Fibroblast of pulmonary artery (primary cell): ENCODE results near the gene PABPN1L.

Experiments used
- DNase-seq: peaks from one replicate; pipeline ENCODE4 v3.0.0-alpha.2; 2010; ENCODE audit warnings: low read depth
- H3K4me3 ChIP-seq: replicated peaks from 2 replicates; pipeline ENCODE4 v1.5.1; 2011; ENCODE audit warnings: low read depth, mild to moderate bottlenecking, control low read depth, low read length, moderate library complexity
- TF ChIP-seq, protein P1 (sequence below): IDR thresholded peaks from 2 replicates; pipeline ENCODE4 v1.5.1; 2011; ENCODE audit warnings: mild to moderate bottlenecking, control low read depth, low read length, inconsistent platforms; ENCODE audit errors: missing control alignments

PABPN1L gene

DNA sequence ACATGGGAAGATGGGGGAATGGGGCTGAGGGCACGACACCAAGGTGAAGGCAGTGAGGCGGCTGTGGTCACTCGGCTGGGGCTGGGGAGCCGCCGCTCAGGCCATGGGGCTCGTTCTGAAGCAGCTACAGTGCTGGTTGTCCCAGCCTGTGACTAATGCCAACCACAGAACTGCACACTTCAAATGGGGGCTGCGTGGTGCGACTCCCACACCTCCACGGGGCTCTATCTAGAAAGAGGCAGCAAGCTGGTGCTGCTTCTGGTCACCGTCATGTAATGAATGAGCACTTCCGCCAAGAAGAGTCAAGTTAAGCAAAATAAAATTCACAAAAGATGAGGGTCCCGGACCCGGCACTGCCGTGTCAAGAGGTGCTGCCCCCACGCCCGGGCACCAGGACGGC, 29.7 kb downstream of the PABPN1L start:
- H3K4me3 ChIP-seq, result no peak overlapping the region
- DNase-seq, result no peak
- TF ChIP-seq, protein P1, sequence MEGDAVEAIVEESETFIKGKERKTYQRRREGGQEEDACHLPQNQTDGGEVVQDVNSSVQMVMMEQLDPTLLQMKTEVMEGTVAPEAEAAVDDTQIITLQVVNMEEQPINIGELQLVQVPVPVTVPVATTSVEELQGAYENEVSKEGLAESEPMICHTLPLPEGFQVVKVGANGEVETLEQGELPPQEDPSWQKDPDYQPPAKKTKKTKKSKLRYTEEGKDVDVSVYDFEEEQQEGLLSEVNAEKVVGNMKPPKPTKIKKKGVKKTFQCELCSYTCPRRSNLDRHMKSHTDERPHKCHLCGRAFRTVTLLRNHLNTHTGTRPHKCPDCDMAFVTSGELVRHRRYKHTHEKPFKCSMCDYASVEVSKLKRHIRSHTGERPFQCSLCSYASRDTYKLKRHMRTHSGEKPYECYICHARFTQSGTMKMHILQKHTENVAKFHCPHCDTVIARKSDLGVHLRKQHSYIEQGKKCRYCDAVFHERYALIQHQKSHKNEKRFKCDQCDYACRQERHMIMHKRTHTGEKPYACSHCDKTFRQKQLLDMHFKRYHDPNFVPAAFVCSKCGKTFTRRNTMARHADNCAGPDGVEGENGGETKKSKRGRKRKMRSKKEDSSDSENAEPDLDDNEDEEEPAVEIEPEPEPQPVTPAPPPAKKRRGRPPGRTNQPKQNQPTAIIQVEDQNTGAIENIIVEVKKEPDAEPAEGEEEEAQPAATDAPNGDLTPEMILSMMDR, result no peak

DNA sequence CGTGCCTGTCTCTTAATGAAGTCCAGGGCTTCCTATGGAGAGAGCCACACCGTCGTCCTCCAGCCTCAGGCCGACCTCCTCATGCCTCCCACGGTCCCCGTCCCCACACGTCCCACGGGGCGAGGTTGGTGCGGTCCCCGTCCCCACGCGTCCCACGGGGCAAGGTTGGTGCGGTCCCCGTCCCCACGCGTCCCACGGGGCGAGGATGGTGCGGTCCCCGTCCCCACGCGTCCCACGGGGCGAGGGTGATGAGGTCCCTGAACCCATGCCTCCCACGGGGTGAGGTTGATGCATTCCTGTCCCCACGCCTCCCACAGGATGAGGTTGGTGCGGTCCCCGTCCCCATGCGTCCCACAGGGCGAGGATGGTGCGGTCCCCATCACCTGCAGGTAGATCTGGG, 30.6 kb downstream of the PABPN1L start:
- DNase-seq, result no peak
- no peak overlapping the region for H3K4me3 ChIP-seq
- TF ChIP-seq, protein P1, result no peak

DNA sequence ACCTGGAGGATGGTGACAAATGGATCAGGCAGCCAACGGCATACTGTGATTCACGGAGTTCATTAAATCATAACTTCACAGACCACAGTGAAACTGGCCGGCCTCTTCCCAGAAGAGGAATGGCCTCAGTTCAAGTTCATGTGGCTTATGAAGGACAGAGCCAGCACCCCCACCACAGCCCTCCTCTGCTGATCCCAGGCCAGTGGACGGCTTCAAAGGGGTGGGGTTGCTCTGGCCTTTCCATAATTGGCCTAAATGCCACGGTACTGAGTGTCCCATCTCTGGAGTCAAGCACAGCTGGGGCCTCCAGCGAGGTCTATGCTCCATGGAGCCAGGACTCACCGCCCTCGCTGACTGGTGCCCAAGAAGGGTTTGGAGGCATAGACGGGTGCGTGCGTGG, 31.1 kb downstream of the PABPN1L start:
- TF ChIP-seq, protein P1, result no peak
- H3K4me3 ChIP-seq, result no peak overlapping the region
- DNase-seq, result no peak

DNA sequence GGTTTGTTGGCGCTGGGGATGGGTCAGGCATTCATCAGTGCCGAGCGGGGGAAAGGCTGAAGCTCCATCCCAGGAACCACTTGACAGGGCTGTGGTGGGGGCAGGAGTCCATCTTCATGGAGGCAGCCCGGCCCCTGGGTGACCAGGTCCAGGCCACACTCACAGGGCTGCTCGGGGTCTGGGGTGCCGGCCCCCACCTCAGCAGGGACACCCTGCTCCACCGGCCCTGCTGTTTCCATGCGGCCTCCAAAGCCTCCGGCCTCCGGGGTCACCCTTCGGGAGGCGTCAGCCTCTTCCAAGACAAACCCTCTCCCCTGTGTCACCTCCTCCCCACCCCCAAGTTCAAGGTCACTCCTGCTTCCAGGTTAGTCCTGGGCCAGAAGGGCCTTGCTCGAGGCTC, 31.8 kb downstream of the PABPN1L start:
- no peak for DNase-seq
- TF ChIP-seq, protein P1, result no peak
- H3K4me3 ChIP-seq, result no peak overlapping the region

GRCh38 chr16:88833086-88833485, 33.4 kb downstream of the PABPN1L start:
- no peak overlapping the region for H3K4me3 ChIP-seq
- no peak for DNase-seq
- TF ChIP-seq, protein P1, result no peak

GRCh38 chr16:88831838-88832237, 34.6 kb downstream of the PABPN1L start:
- H3K4me3 ChIP-seq, result no peak overlapping the region
- no peak for DNase-seq
- TF ChIP-seq, protein P1, result no peak

DNA sequence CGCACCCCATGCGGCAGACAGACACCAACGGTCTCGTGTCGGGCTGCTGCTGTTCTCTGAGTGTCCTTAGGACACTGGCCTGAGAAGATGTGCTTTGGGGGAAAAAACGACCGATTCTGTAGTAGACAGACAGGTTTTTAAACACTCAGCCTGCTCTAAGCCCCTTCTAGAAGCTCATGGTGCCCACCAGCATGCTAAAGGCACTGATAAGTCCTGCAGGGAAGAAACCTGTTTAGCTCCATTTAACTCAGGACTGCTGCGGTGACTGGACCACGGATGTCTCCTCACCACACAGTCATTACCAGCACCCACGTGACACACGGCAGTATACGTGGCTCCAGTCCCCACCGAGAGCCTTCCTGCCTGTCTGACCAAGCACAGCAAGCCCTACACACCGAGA, 35.7 kb downstream of the PABPN1L start:
- DNase-seq, result no peak
- no peak overlapping the region for H3K4me3 ChIP-seq
- TF ChIP-seq, protein P1, result no peak
